Fibroblast of mammary gland (primary cell): ENCODE data around the gene GNG12.
A peak's percentile ranks its signal among the peaks of the same experiment; 100 is the strongest.

Experiments
- DNase-seq: peaks from one replicate; pipeline ENCODE4 v3.0.0-alpha.2; 2010; ENCODE audit warnings: low read depth
- H3K4me3 ChIP-seq: 2 replicates; pipeline ENCODE4 v1.5.1; 2011; ENCODE audit warnings: low read depth, mild to moderate bottlenecking, low read length, moderate library complexity; ENCODE audit not compliant: control insufficient read depth
- TF ChIP-seq, protein P1 (sequence below): conservative IDR thresholded peaks from 2 replicates; pipeline ENCODE4 v1.5.1; 2011; ENCODE audit warnings: low read depth, low read length, inconsistent platforms; ENCODE audit not compliant: control insufficient read depth, insufficient read depth

The GNG12 gene

DNA sequence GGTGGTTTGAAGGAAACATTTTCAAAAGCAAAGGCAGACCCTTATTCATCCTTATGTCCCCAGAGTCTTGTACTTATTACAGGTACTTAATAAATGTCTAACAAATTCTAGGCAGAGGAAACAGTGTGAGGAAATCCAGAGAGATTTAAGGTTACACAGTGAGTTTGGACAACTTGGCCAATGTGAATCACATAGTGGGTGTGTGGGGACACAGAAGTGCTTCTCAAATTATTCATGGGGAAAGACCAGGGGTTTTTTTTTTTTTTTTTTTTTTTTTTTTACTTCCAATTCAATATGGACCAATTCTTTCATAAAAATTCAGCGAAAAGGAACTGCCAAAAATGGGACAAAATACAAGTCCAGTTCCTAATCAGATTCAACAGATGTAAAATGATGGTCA is 15.1 kb downstream of the GNG12 start:
- TF ChIP-seq, protein P1, sequence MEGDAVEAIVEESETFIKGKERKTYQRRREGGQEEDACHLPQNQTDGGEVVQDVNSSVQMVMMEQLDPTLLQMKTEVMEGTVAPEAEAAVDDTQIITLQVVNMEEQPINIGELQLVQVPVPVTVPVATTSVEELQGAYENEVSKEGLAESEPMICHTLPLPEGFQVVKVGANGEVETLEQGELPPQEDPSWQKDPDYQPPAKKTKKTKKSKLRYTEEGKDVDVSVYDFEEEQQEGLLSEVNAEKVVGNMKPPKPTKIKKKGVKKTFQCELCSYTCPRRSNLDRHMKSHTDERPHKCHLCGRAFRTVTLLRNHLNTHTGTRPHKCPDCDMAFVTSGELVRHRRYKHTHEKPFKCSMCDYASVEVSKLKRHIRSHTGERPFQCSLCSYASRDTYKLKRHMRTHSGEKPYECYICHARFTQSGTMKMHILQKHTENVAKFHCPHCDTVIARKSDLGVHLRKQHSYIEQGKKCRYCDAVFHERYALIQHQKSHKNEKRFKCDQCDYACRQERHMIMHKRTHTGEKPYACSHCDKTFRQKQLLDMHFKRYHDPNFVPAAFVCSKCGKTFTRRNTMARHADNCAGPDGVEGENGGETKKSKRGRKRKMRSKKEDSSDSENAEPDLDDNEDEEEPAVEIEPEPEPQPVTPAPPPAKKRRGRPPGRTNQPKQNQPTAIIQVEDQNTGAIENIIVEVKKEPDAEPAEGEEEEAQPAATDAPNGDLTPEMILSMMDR = no peak
- peak; percentile 27 for DNase-seq
- H3K4me3 ChIP-seq = no peak overlapping the region

GRCh38 chr1:67817319-67817718 is 15.9 kb downstream of the GNG12 start:
- H3K4me3 ChIP-seq = no peak overlapping the region
- no peak for DNase-seq
- TF ChIP-seq, protein P1 = no peak

- TF ChIP-seq, protein P1 = no peak
- H3K4me3 ChIP-seq = no peak overlapping the region
- DNase-seq = no peak
Measured at GRCh38 chr1:67816506-67816905, 16.8 kb downstream of the GNG12 start.

DNA sequence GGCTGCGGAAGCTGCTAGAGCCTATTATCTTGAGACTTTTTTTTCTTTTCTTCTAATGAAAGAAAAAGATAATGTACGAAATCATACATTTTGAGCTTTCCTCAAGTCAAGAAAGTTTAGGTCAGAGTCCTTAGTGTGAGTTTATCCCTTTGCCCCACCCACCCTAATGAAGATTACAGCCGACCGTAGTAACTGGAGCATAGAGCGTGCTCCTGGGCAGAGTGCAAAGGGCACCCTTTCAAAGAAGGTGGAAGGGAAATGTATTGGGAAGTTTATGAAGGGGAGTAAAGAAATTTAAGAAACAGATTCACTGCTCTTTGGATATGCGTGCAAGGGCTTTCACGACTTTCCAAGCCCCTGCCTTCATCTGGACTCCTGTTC is 17.2 kb downstream of the GNG12 start:
- H3K4me3 ChIP-seq = no peak overlapping the region
- DNase-seq = no peak
- TF ChIP-seq, protein P1 = no peak

- TF ChIP-seq, protein P1 = no peak
- no peak for DNase-seq
- no peak overlapping the region for H3K4me3 ChIP-seq
Measured at GRCh38 chr1:67815303-67816094, 17.8 kb downstream of the GNG12 start.

DNA sequence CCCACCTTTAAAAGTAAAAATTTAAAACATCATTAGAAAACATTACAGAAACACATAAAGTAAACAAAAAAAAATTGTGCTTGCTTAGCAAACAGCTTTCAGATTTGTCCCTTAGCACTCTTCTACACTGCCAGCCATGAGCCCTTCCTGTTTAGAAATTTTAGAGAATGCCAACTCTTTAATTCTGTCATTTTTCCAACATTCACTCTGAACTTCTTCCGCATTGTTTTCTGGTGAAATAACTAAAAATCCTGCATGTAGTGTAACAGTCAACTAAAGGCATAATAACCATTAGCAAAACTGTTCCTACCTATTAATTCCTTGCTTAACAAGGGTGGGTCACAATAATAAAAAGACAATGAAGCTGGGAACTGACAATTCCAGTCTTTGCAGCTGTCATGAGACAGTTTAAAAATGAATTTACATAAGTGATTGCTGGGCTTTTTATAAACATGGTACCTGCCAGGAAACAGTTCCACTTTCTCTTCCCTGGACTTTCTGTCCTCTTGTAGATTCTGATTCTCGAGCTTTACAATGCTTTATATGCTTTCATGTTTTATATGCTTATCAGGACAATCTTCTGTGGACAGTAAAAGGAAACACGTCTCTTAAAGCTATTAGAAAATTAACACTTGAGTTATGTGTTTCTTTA is 19.0 kb downstream of the GNG12 start:
- DNase-seq = no peak
- TF ChIP-seq, protein P1 = no peak
- no peak overlapping the region for H3K4me3 ChIP-seq
